ENCODE results near the gene MEGF11.

Gene MEGF11

GRCh38 chr15:65929573-65929972 lies 324.0 kb downstream of the MEGF11 start:
- no peak for DNase-seq

- no peak for DNase-seq
Observed at GRCh38 chr15:65927545-65927944, 326.0 kb downstream of the MEGF11 start.

GRCh38 chr15:65926899-65927298 lies 326.7 kb downstream of the MEGF11 start:
- DNase-seq, result no peak

GRCh38 chr15:65926459-65926858 lies 327.1 kb downstream of the MEGF11 start:
- DNase-seq, result no peak

- no peak for DNase-seq
Observed at GRCh38 chr15:65925338-65925737, 328.2 kb downstream of the MEGF11 start.

GRCh38 chr15:65924004-65924403 lies 329.5 kb downstream of the MEGF11 start:
- DNase-seq, result no peak

- no peak for DNase-seq
Observed at GRCh38 chr15:65923264-65923663, 330.3 kb downstream of the MEGF11 start.

- DNase-seq, result no peak
Observed at GRCh38 chr15:65922621-65923020, 330.9 kb downstream of the MEGF11 start.

- DNase-seq, result no peak
Observed at GRCh38 chr15:65921780-65922179, 331.8 kb downstream of the MEGF11 start.

- peak; percentile 32 for DNase-seq
Observed at GRCh38 chr15:65920825-65921309, 332.7 kb downstream of the MEGF11 start.

- no peak for DNase-seq
Observed at GRCh38 chr15:65920121-65920520, 333.4 kb downstream of the MEGF11 start.

- no peak for DNase-seq
Observed at GRCh38 chr15:65919353-65919752, 334.2 kb downstream of the MEGF11 start.

GRCh38 chr15:65918945-65919344 lies 334.6 kb downstream of the MEGF11 start:
- no peak for DNase-seq

- no peak for DNase-seq
Observed at GRCh38 chr15:65918357-65918920, 335.1 kb downstream of the MEGF11 start.

GRCh38 chr15:65917936-65918335 lies 335.6 kb downstream of the MEGF11 start:
- no peak for DNase-seq

- no peak for DNase-seq
Observed at GRCh38 chr15:65917407-65917756, 336.2 kb downstream of the MEGF11 start.

GRCh38 chr15:65916664-65917406 lies 336.7 kb downstream of the MEGF11 start:
- peak; percentile 70 for DNase-seq

GRCh38 chr15:65916041-65916663 lies 337.4 kb downstream of the MEGF11 start:
- no peak for DNase-seq

GRCh38 chr15:65914981-65915925 lies 338.3 kb downstream of the MEGF11 start:
- DNase-seq, result no peak

GRCh38 chr15:65914386-65914785 lies 339.2 kb downstream of the MEGF11 start:
- no peak for DNase-seq

GRCh38 chr15:65913631-65914199 lies 339.8 kb downstream of the MEGF11 start:
- no peak for DNase-seq

GRCh38 chr15:65912235-65912634 lies 341.3 kb downstream of the MEGF11 start:
- DNase-seq, result no peak

GRCh38 chr15:65910341-65910740 lies 343.2 kb downstream of the MEGF11 start:
- DNase-seq, result no peak
